ENCODE results near the gene GALNTL6. TPM values are rescaled to one million over a fixed set of nuclear protein-coding genes. Genes with fewer than 3 reads are reported as not detected.

Gene GALNTL6
- total RNA-seq, 1 donor = 0.10 TPM

- no peaks in the 10 kb centered on the region for H3K27me3 ChIP-seq (ENCODE audit: insufficient read depth, low read length)
- no peaks in the 10 kb centered on the region for H3K4me1 ChIP-seq (ENCODE audit: insufficient read depth, low read length)
- no peak overlapping the region for H3K4me3 ChIP-seq (ENCODE audit: low read length)
- H3K9me3 ChIP-seq (ENCODE audit: low read depth, low read length) = no peaks in the 10 kb centered on the region
These were observed 116.7 kb downstream of the GALNTL6 start for GRCh38 chr4:171929907-171930306.

GRCh38 chr4:171932238-171932637 lies 119.0 kb downstream of the GALNTL6 start:
- no peaks in the 10 kb centered on the region for H3K9me3 ChIP-seq (ENCODE audit: low read depth, low read length)
- no peaks in the 10 kb centered on the region for H3K4me1 ChIP-seq (ENCODE audit: insufficient read depth, low read length)
- H3K4me3 ChIP-seq (ENCODE audit: low read length) = no peak overlapping the region
- H3K27me3 ChIP-seq (ENCODE audit: insufficient read depth, low read length) = no peaks in the 10 kb centered on the region

GRCh38 chr4:171940656-171941055 lies 127.5 kb downstream of the GALNTL6 start:
- Histone ChIP-seq H3K4me3 (ENCODE audit: low read length) (no peak overlapping the region), H3K9me3 (ENCODE audit: low read depth, low read length) (no peaks in the 10 kb centered on the region), H3K4me1 (ENCODE audit: insufficient read depth, low read length) (no peaks in the 10 kb centered on the region), H3K27me3 (ENCODE audit: insufficient read depth, low read length) (no peaks in the 10 kb centered on the region)

GRCh38 chr4:171947400-171947799 lies 134.2 kb downstream of the GALNTL6 start:
- no peak overlapping the region for H3K4me3 ChIP-seq (ENCODE audit: low read length)
- no peaks in the 10 kb centered on the region for H3K4me1 ChIP-seq (ENCODE audit: insufficient read depth, low read length)
- H3K9me3 ChIP-seq (ENCODE audit: low read depth, low read length) = no peaks in the 10 kb centered on the region
- H3K27me3 ChIP-seq (ENCODE audit: insufficient read depth, low read length) = no peaks in the 10 kb centered on the region

DNA sequence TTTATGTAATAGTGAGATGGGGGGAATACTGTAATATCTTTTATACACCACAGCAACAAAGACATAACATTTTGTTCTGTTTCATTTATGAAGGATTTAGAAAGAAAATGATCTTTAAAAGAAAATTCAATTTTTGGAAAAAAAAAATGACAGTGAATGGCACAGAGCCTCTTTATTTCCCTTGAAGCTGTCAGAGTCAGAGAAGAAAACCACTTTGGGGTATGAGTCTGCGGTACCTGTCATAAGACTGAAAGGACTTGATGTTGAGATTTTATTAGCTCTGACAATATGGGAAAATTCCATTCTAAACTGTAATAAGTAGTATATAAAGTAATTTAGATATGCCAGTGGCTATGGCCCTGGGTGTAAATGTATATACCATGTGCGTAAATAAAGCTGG lies 134.8 kb downstream of the GALNTL6 start:
- H3K4me1 ChIP-seq (ENCODE audit: insufficient read depth, low read length) = no peaks in the 10 kb centered on the region
- H3K27me3 ChIP-seq (ENCODE audit: insufficient read depth, low read length) = no peaks in the 10 kb centered on the region
- H3K9me3 ChIP-seq (ENCODE audit: low read depth, low read length) = no peaks in the 10 kb centered on the region
- no peak overlapping the region for H3K4me3 ChIP-seq (ENCODE audit: low read length)

- no peaks in the 10 kb centered on the region for H3K4me1 ChIP-seq (ENCODE audit: insufficient read depth, low read length)
- H3K9me3 ChIP-seq (ENCODE audit: low read depth, low read length) = no peaks in the 10 kb centered on the region
- H3K4me3 ChIP-seq (ENCODE audit: low read length) = no peak overlapping the region
- no peaks in the 10 kb centered on the region for H3K27me3 ChIP-seq (ENCODE audit: insufficient read depth, low read length)
These were observed 141.4 kb downstream of the GALNTL6 start for GRCh38 chr4:171954650-171955049.

DNA sequence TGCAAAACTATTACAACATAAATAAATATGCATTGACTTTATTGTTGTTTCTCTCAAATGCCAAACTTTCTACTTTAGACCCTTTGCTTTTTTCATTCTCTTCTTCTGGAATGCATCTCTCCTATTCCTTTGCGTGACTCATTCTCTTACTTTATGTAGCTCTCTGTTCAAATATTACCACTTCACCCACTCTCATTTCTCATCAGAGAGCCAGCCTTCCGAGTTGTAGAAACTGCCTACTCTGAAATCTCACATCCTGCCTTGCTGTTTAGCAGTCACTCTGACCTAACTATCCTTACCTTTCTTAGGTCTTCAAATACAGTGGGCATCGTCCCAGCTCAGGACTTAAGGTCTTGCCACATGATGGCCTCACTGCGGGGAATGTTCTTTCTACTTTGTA lies 143.5 kb downstream of the GALNTL6 start:
- H3K9me3 ChIP-seq (ENCODE audit: low read depth, low read length) = no peaks in the 10 kb centered on the region
- no peaks in the 10 kb centered on the region for H3K27me3 ChIP-seq (ENCODE audit: insufficient read depth, low read length)
- H3K4me1 ChIP-seq (ENCODE audit: insufficient read depth, low read length) = no peaks in the 10 kb centered on the region
- no peak overlapping the region for H3K4me3 ChIP-seq (ENCODE audit: low read length)

- Histone ChIP-seq H3K4me3 (ENCODE audit: low read length) (no peak overlapping the region), H3K4me1 (ENCODE audit: insufficient read depth, low read length) (no peaks in the 10 kb centered on the region), H3K9me3 (ENCODE audit: low read depth, low read length) (no peaks in the 10 kb centered on the region), H3K27me3 (ENCODE audit: insufficient read depth, low read length) (no peaks in the 10 kb centered on the region)
These were observed 148.9 kb downstream of the GALNTL6 start for GRCh38 chr4:171962110-171962509.

DNA sequence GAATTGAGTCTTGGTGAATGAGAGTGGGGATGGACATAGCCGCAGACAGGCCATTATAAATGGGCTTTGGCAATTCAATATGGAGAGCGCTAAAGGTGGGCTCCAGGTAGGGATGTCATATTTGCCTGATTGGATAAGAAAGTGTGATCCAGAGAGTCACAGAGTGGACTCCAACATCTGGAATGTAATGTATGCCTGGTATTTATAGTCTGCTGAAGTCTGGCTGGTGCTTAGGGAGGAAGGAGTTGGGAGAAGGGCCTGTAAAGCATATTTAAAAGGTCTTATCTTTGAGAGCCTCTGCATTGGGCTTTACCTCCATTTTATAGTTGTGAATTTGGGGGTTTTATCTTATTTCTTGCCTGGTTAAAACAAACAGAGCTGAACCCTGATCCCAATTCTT lies 153.2 kb downstream of the GALNTL6 start:
- H3K4me1 ChIP-seq (ENCODE audit: insufficient read depth, low read length) = no peaks in the 10 kb centered on the region
- no peaks in the 10 kb centered on the region for H3K9me3 ChIP-seq (ENCODE audit: low read depth, low read length)
- H3K27me3 ChIP-seq (ENCODE audit: insufficient read depth, low read length) = no peaks in the 10 kb centered on the region
- no peak overlapping the region for H3K4me3 ChIP-seq (ENCODE audit: low read length)

DNA sequence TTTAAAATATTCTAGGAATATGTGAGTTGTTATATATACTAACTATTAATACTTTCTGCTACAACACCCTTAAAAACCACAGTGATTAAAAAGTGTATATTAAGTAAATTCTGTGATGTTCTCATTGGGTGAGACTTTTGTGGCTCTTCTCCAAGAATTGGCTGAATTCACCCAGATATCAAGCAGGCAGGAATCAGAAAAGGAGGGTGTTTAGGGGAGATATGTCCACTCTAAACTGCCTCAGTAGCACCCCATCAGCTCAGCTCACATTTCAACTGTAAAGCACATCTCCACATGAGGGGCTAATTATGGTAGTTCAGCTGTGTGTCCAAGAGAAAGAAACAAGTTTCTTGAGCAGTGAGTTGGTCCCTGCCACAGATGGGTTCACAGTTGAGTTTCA lies 165.0 kb downstream of the GALNTL6 start:
- Histone ChIP-seq H3K9me3 (ENCODE audit: low read depth, low read length) (no peaks in the 10 kb centered on the region), H3K4me3 (ENCODE audit: low read length) (no peak overlapping the region), H3K27me3 (ENCODE audit: insufficient read depth, low read length) (no peaks in the 10 kb centered on the region), H3K4me1 (ENCODE audit: insufficient read depth, low read length) (no peaks in the 10 kb centered on the region)

DNA sequence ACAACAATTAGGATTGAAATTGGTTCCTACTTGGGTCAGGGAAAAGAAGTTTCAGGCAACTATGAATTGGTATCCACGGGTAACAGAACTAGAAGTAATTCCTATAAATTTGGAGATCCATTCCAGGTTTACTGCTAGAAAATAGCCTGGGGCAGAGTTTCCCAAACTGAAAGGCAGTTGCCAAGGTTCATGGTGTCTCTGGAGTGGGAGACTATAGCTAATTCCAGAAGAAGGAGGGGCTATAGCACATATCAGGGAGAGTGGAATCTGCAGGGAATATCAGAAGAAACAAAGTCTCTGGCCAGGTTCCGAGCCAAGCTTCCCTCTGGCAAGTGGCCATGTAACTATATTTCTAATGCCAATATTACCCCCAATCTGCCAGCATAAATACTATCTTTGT lies 166.3 kb downstream of the GALNTL6 start:
- H3K4me1 ChIP-seq (ENCODE audit: insufficient read depth, low read length) = no peaks in the 10 kb centered on the region
- H3K4me3 ChIP-seq (ENCODE audit: low read length) = no peak overlapping the region
- no peaks in the 10 kb centered on the region for H3K9me3 ChIP-seq (ENCODE audit: low read depth, low read length)
- H3K27me3 ChIP-seq (ENCODE audit: insufficient read depth, low read length) = no peaks in the 10 kb centered on the region

DNA sequence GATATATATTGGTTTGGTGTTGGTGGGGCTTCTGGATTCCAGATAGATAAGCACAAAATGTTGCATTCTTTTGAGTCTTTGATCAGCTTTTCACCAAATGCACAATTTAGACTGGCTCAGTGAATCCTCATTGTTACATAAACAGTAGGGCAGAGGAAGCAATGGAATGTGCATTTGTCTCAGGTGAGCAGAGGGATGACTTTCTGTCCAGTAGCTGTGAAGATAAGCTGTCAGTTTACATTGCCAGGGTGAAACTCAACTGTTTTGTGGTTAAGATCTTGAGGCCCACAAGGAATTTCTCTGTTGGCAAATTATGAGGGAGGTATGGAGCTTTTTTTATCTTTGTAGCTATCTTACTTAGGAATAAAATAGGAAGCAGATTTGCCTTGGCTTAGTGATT lies 168.0 kb downstream of the GALNTL6 start:
- Histone ChIP-seq H3K4me3 (ENCODE audit: low read length) (no peak overlapping the region), H3K4me1 (ENCODE audit: insufficient read depth, low read length) (no peaks in the 10 kb centered on the region), H3K27me3 (ENCODE audit: insufficient read depth, low read length) (no peaks in the 10 kb centered on the region), H3K9me3 (ENCODE audit: low read depth, low read length) (no peaks in the 10 kb centered on the region)

DNA sequence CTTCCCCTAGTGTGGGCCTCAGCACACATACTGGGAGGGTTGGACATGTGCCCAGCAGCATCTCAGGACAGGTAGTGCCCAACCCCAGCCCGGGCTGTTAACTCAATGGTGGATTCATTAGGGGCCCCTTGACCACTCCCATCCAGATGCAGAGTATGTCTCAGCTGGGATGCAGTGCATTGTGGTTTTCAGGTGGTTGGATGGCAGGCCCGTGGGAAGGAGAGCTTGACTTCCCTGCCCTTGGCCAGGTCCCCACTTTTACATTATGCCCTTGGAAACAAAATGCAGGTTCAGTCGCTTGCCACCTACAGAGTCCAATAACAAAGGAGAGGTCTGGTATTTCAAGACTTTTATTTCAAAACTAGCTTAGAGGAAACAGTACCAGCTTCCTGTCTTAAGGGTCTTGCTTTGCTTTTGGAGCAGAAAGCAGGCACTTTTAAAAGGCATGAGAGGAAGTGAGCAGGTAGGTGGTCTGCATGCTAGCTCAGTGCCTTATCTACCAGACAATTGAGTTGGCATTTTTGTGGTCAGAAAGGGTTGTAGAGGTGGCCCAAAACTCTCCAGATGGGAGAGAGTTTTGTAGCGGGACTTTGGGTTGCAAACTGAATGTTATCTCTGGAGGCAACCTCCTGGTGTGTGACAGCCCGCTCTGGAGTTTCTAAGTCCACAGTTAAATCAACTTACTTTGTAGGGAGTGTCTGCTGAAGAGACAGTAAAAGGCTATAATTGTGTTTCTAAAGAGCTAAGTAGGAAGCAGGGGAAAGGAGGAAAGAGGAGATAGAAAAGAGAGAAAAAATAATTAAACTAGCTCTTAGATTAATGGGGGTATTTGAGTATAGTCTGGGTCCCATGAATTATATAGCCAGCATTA lies 171.0 kb downstream of the GALNTL6 start:
- H3K9me3 ChIP-seq (ENCODE audit: low read depth, low read length) = no peaks in the 10 kb centered on the region
- no peak overlapping the region for H3K4me3 ChIP-seq (ENCODE audit: low read length)
- H3K4me1 ChIP-seq (ENCODE audit: insufficient read depth, low read length) = no peaks in the 10 kb centered on the region
- no peaks in the 10 kb centered on the region for H3K27me3 ChIP-seq (ENCODE audit: insufficient read depth, low read length)

GRCh38 chr4:171985129-171985528 lies 171.9 kb downstream of the GALNTL6 start:
- Histone ChIP-seq H3K27me3 (ENCODE audit: insufficient read depth, low read length) (no peaks in the 10 kb centered on the region), H3K9me3 (ENCODE audit: low read depth, low read length) (no peaks in the 10 kb centered on the region), H3K4me3 (ENCODE audit: low read length) (no peak overlapping the region), H3K4me1 (ENCODE audit: insufficient read depth, low read length) (no peaks in the 10 kb centered on the region)

DNA sequence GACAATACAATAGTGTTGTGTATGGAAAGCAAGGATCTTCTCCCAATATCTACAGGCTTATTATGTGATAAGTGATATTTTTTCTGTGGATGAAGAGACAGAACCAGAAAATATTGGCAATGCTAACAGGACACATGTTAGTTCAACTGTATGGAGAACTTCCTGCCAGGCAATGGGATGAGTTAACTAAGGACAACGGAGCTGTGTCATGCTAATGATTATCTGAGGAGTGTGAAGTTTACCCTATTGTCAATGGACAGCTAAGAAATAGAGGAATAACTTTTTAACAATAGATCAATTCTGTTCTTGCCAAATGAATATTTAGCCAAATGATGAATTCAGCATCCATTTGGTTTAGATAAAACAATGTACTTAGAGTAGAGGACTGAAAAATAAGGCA lies 180.0 kb downstream of the GALNTL6 start:
- no peak overlapping the region for H3K4me3 ChIP-seq (ENCODE audit: low read length)
- H3K27me3 ChIP-seq (ENCODE audit: insufficient read depth, low read length) = no peaks in the 10 kb centered on the region
- no peaks in the 10 kb centered on the region for H3K4me1 ChIP-seq (ENCODE audit: insufficient read depth, low read length)
- no peaks in the 10 kb centered on the region for H3K9me3 ChIP-seq (ENCODE audit: low read depth, low read length)

- H3K9me3 ChIP-seq (ENCODE audit: low read depth, low read length) = no peaks in the 10 kb centered on the region
- H3K27me3 ChIP-seq (ENCODE audit: insufficient read depth, low read length) = no peaks in the 10 kb centered on the region
- no peaks in the 10 kb centered on the region for H3K4me1 ChIP-seq (ENCODE audit: insufficient read depth, low read length)
- H3K4me3 ChIP-seq (ENCODE audit: low read length) = no peak overlapping the region
These were observed 194.7 kb downstream of the GALNTL6 start for GRCh38 chr4:172007889-172008288.

Data from mononuclear cell (primary cell).